ENCODE measurements around the gene MRC2.

MRC2 gene

DNA sequence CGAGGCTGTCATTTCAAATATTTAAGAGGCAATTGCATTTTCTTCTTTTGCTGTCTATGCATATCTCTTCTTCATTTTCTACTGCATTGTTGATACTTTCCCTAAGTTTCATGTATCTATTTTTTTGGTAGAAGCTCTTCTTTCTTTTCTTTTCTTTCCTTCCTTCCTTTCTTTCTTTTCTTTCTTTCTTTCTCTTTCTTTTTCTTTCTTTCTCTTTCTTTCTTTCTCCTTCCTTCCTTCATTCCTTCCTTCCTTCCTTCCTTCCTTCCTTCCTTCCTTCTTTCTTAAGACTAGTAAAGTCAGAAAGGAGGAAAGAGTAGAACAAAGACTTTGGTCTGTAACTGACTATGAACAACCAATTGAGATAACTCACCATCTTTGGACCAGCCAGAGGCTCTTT is 33.9 kb downstream of the MRC2 start:
- Histone ChIP-seq H3K4me1 (ENCODE audit: insufficient read depth, low read length, poor library complexity, severe bottlenecking) (no peaks in the 10 kb centered on the region), H3K9me3 (ENCODE audit: insufficient read depth, low read depth, low read length) (no peaks in the 10 kb centered on the region), H3K9ac (ENCODE audit: low read depth, low read length, poor library complexity, severe bottlenecking) (no peak overlapping the region), H4K20me1 (ENCODE audit: insufficient read depth, low read length, poor library complexity, severe bottlenecking) (no peaks in the 10 kb centered on the region), H3K79me2 (ENCODE audit: insufficient read depth, low read length) (no peaks in the 10 kb centered on the region), H3K9me2 (replicated peaks; ENCODE audit: low read depth, low read length) (no peaks in the 10 kb centered on the region), H3K4me3 (ENCODE audit: low read length, poor library complexity, severe bottlenecking) (no peak overlapping the region), H3K36me3 (ENCODE audit: insufficient read depth, low read length) (no peaks in the 10 kb centered on the region), H3K4me2 (ENCODE audit: low read depth, low read length, poor library complexity, severe bottlenecking) (no peak overlapping the region), H3K27me3 (ENCODE audit: insufficient read depth, low read length, poor library complexity, severe bottlenecking) (no peaks in the 10 kb centered on the region), H3F3A (ENCODE audit: low read depth) (no peaks in the 10 kb centered on the region), H2AFZ (ENCODE audit: low read length) (no peak overlapping the region)
- TF ChIP-seq EZH2phosphoT487 (IDR thresholded peaks at IDR 0.05; ENCODE audit: borderline replicate concordance) = no peak
- TF ChIP-seq, protein P1, sequence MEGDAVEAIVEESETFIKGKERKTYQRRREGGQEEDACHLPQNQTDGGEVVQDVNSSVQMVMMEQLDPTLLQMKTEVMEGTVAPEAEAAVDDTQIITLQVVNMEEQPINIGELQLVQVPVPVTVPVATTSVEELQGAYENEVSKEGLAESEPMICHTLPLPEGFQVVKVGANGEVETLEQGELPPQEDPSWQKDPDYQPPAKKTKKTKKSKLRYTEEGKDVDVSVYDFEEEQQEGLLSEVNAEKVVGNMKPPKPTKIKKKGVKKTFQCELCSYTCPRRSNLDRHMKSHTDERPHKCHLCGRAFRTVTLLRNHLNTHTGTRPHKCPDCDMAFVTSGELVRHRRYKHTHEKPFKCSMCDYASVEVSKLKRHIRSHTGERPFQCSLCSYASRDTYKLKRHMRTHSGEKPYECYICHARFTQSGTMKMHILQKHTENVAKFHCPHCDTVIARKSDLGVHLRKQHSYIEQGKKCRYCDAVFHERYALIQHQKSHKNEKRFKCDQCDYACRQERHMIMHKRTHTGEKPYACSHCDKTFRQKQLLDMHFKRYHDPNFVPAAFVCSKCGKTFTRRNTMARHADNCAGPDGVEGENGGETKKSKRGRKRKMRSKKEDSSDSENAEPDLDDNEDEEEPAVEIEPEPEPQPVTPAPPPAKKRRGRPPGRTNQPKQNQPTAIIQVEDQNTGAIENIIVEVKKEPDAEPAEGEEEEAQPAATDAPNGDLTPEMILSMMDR (conservative IDR thresholded peaks at IDR 0.05; ENCODE audit: low read length) = no peak

DNA sequence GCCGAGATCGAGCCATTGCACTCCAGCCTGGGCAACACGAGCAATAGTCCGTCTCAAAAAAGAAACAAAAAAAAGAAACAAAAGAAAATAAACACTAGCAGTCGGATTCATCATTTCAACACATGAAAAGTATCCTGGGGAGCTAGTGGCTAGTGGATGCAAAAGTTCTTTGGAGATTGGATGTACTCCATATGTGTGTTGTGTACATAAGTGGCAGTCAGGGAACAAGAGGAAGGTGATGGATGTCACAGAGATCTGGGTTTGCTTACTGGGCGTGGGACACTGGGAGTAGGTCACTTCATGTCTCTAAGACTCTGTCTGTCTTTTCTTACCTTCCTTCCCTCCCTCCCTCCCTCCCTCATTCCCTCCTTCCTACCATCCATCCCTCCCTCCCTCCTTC is 35.4 kb downstream of the MRC2 start:
- H4K20me1 ChIP-seq (ENCODE audit: insufficient read depth, low read length, poor library complexity, severe bottlenecking) = no peaks in the 10 kb centered on the region
- H3K36me3 ChIP-seq (ENCODE audit: insufficient read depth, low read length) = no peaks in the 10 kb centered on the region
- H3F3A ChIP-seq (ENCODE audit: low read depth) = no peaks in the 10 kb centered on the region
- no peaks in the 10 kb centered on the region for H3K9me2 ChIP-seq (replicated peaks; ENCODE audit: low read depth, low read length)
- H3K79me2 ChIP-seq (ENCODE audit: insufficient read depth, low read length) = no peaks in the 10 kb centered on the region
- H3K4me3 ChIP-seq (ENCODE audit: low read length, poor library complexity, severe bottlenecking) = no peak overlapping the region
- no peak overlapping the region for H3K4me2 ChIP-seq (ENCODE audit: low read depth, low read length, poor library complexity, severe bottlenecking)
- H3K9ac ChIP-seq (ENCODE audit: low read depth, low read length, poor library complexity, severe bottlenecking) = no peak overlapping the region
- H3K4me1 ChIP-seq (ENCODE audit: insufficient read depth, low read length, poor library complexity, severe bottlenecking) = no peaks in the 10 kb centered on the region
- H3K9me3 ChIP-seq (ENCODE audit: insufficient read depth, low read depth, low read length) = no peaks in the 10 kb centered on the region
- no peaks in the 10 kb centered on the region for H3K27me3 ChIP-seq (ENCODE audit: insufficient read depth, low read length, poor library complexity, severe bottlenecking)
- TF ChIP-seq, protein P1 (conservative IDR thresholded peaks at IDR 0.05; ENCODE audit: low read length) = no peak
- no peak for TF ChIP-seq EZH2phosphoT487 (IDR thresholded peaks at IDR 0.05; ENCODE audit: borderline replicate concordance)
- no peak overlapping the region for H2AFZ ChIP-seq (ENCODE audit: low read length)

DNA sequence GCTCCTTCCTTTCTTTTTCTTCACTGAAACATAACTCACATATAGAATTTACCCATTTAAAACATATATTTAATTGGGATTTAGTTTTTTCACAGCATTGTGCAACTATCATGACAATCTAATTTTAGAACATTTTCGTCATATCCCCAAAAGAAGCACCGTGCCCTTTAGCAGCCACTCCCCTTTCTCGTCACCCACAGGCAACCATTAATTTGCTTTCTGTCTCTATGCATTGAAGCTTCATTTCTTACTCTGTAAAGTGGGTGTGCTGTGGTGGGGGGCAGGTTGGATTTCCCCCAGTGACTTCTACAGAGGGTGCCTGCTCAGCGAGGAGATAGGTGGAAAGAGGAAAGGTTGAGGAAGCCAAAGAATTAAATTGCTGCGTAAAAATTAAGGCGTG is 35.8 kb downstream of the MRC2 start:
- no peak overlapping the region for H3K9ac ChIP-seq (ENCODE audit: low read depth, low read length, poor library complexity, severe bottlenecking)
- no peaks in the 10 kb centered on the region for H3K9me2 ChIP-seq (replicated peaks; ENCODE audit: low read depth, low read length)
- no peaks in the 10 kb centered on the region for H3K36me3 ChIP-seq (ENCODE audit: insufficient read depth, low read length)
- H3K9me3 ChIP-seq (ENCODE audit: insufficient read depth, low read depth, low read length) = no peaks in the 10 kb centered on the region
- H3K4me3 ChIP-seq (ENCODE audit: low read length, poor library complexity, severe bottlenecking) = no peak overlapping the region
- no peaks in the 10 kb centered on the region for H3F3A ChIP-seq (ENCODE audit: low read depth)
- TF ChIP-seq EZH2phosphoT487 (IDR thresholded peaks at IDR 0.05; ENCODE audit: borderline replicate concordance) = no peak
- TF ChIP-seq, protein P1 (conservative IDR thresholded peaks at IDR 0.05; ENCODE audit: low read length) = no peak
- H4K20me1 ChIP-seq (ENCODE audit: insufficient read depth, low read length, poor library complexity, severe bottlenecking) = no peaks in the 10 kb centered on the region
- no peaks in the 10 kb centered on the region for H3K79me2 ChIP-seq (ENCODE audit: insufficient read depth, low read length)
- H3K4me2 ChIP-seq (ENCODE audit: low read depth, low read length, poor library complexity, severe bottlenecking) = no peak overlapping the region
- no peaks in the 10 kb centered on the region for H3K4me1 ChIP-seq (ENCODE audit: insufficient read depth, low read length, poor library complexity, severe bottlenecking)
- no peaks in the 10 kb centered on the region for H3K27me3 ChIP-seq (ENCODE audit: insufficient read depth, low read length, poor library complexity, severe bottlenecking)
- H2AFZ ChIP-seq (ENCODE audit: low read length) = no peak overlapping the region

Data from Loucy (cell line).